Brain microvascular endothelial cell (primary cell): ENCODE measurements around the gene LRMDA.

Experiments
- DNase-seq: peaks from one replicate; pipeline ENCODE4 v3.0.0-alpha.2; 2020
- H3K27ac ChIP-seq: fragments of 250-450 bp; sonication (Bioruptor Pico); 2 replicates; pipeline ENCODE4 v1.5.1; 2020; ENCODE audit warnings: mild to moderate bottlenecking, moderate library complexity
- H3K27me3 ChIP-seq: fragments of 250-450 bp; sonication (Bioruptor Pico); replicated peaks from 2 replicates; pipeline ENCODE4 v1.5.1; 2020; ENCODE audit warnings: mild to moderate bottlenecking
- H3K36me3 ChIP-seq: fragments of 250-450 bp; sonication (Bioruptor Pico); replicated peaks from 2 replicates; pipeline ENCODE4 v1.5.1; 2020; ENCODE audit warnings: mild to moderate bottlenecking
- H3K4me3 ChIP-seq: 2 replicates; pipeline ENCODE4 v1.5.1; 2011; ENCODE audit warnings: low read depth, mild to moderate bottlenecking, control low read depth, low read length, moderate library complexity
- CTCF ChIP-seq: IDR thresholded peaks from 2 replicates; pipeline ENCODE4 v1.5.1; 2011; ENCODE audit warnings: low read depth, mild to moderate bottlenecking, moderate library complexity, low read length, control low read depth, inconsistent platforms; ENCODE audit errors: missing control alignments
- in situ Hi-C: cut with HindIII; loops from 2 replicates; pipeline ENCODE4 v1.10.0; 2017; ENCODE audit warnings: low sequenced_read_pairs, low pct_ligation_motif_present

LRMDA gene

GRCh38 chr10:75493464-75493863 lies 62.0 kb downstream of the LRMDA start:
- no peaks in the 10 kb centered on the region for H3K36me3 ChIP-seq
- H3K27me3 ChIP-seq, result no peaks in the 10 kb centered on the region
- no peak overlapping the region for H3K27ac ChIP-seq
- TF ChIP-seq CTCF, result no peak
- no peak overlapping the region for H3K4me3 ChIP-seq
- in situ Hi-C loops, result no loop called here
- no peak for DNase-seq

GRCh38 chr10:75495434-75496190 lies 64.2 kb downstream of the LRMDA start:
- Histone ChIP-seq H3K27me3 (no peaks in the 10 kb centered on the region), H3K4me3 (no peak overlapping the region), H3K27ac (no peak overlapping the region), H3K36me3 (no peaks in the 10 kb centered on the region)
- in situ Hi-C loops, result no loop called here
- TF ChIP-seq CTCF, result no peak
- DNase-seq, result no peak

GRCh38 chr10:75496191-75496567 lies 64.8 kb downstream of the LRMDA start:
- in situ Hi-C loops, result no loop called here
- Histone ChIP-seq H3K27ac (no peak overlapping the region), H3K27me3 (no peaks in the 10 kb centered on the region), H3K4me3 (no peak overlapping the region), H3K36me3 (no peaks in the 10 kb centered on the region)
- DNase-seq, result no peak
- TF ChIP-seq CTCF, result no peak

GRCh38 chr10:75497997-75498883 lies 66.8 kb downstream of the LRMDA start:
- H3K27ac ChIP-seq, result no peak overlapping the region
- TF ChIP-seq CTCF, result no peak
- in situ Hi-C loops, result no loop called here
- H3K27me3 ChIP-seq, result no peaks in the 10 kb centered on the region
- DNase-seq, result no peak
- H3K4me3 ChIP-seq, result no peak overlapping the region
- H3K36me3 ChIP-seq, result no peaks in the 10 kb centered on the region

- in situ Hi-C loops, result no loop called here
- no peaks in the 10 kb centered on the region for H3K27me3 ChIP-seq
- H3K27ac ChIP-seq, result no peak overlapping the region
- TF ChIP-seq CTCF, result no peak
- no peak overlapping the region for H3K4me3 ChIP-seq
- no peaks in the 10 kb centered on the region for H3K36me3 ChIP-seq
- no peak for DNase-seq
Measured at GRCh38 chr10:75498884-75499350, 67.5 kb downstream of the LRMDA start.
